H9 (cell line): ENCODE results near the gene BSDC1. TPM values are rescaled to one million over a fixed set of nuclear protein-coding genes. Genes with fewer than 3 reads are reported as not detected.
A peak's percentile ranks its signal among the peaks of the same experiment; 100 is the strongest.

ENCODE experiments used
- DNase-seq: peaks from one replicate; pipeline ENCODE4 v3.0.0-alpha.2; 2017
- H2AFZ ChIP-seq: one replicate; pipeline ENCODE4 v1.6.1; 2013; ENCODE audit warnings: mild to moderate bottlenecking, low read length, control low read depth, moderate library complexity
- H2AK5ac ChIP-seq: 2 replicates; pipeline ENCODE4 v1.6.1; 2013; ENCODE audit warnings: low read length, control low read depth, mixed read lengths; ENCODE audit not compliant: insufficient read length
- H2BK120ac ChIP-seq: one replicate; pipeline ENCODE4 v1.6.1; 2013; ENCODE audit warnings: low read depth, mild to moderate bottlenecking, low read length, control low read depth, inconsistent platforms; ENCODE audit not compliant: poor library complexity, severe bottlenecking
- H2BK12ac ChIP-seq: 2 replicates; pipeline ENCODE4 v1.6.1; 2013; ENCODE audit warnings: low read length, control low read depth, mixed read lengths, low read depth; ENCODE audit not compliant: insufficient read length
- H2BK15ac ChIP-seq: 2 replicates; pipeline ENCODE4 v1.6.1; 2013; ENCODE audit warnings: low read depth, low read length, control low read depth
- H2BK20ac ChIP-seq: one replicate; pipeline ENCODE4 v1.6.1; 2013; ENCODE audit warnings: low read depth, mild to moderate bottlenecking, low read length, control low read depth, inconsistent platforms; ENCODE audit not compliant: poor library complexity, severe bottlenecking
- H2BK5ac ChIP-seq: 2 replicates; pipeline ENCODE4 v1.6.1; 2013; ENCODE audit warnings: low read length, control low read depth, mixed read lengths; ENCODE audit not compliant: insufficient read length
- H3K14ac ChIP-seq: 2 replicates; pipeline ENCODE4 v1.6.1; 2013; ENCODE audit warnings: low read length, control low read depth; ENCODE audit not compliant: insufficient read depth
- H3K18ac ChIP-seq: 2 replicates; pipeline ENCODE4 v1.6.1; 2013; ENCODE audit warnings: low read depth, mild to moderate bottlenecking, mixed read lengths, low read length, control low read depth; ENCODE audit not compliant: insufficient read length
- H3K23ac ChIP-seq: 2 replicates; pipeline ENCODE4 v1.6.1; 2013; ENCODE audit warnings: low read length, control low read depth, mixed read lengths, low read depth; ENCODE audit not compliant: insufficient read length
- H3K23me2 ChIP-seq: 2 replicates; pipeline ENCODE4 v1.6.1; 2013; ENCODE audit warnings: low read depth, mild to moderate bottlenecking, mixed read lengths, low read length, control low read depth; ENCODE audit not compliant: insufficient read length, poor library complexity, severe bottlenecking
- H3K27ac ChIP-seq: 2 replicates; pipeline ENCODE4 v1.5.1; 2013; ENCODE audit warnings: low read length, control low read depth, mixed read lengths, low read depth; ENCODE audit not compliant: insufficient read length
- H3K27me3 ChIP-seq: 2 replicates; pipeline ENCODE4 v1.6.1; 2013; ENCODE audit warnings: low read length, control low read depth, inconsistent platforms; ENCODE audit not compliant: insufficient read depth
- H3K4ac ChIP-seq: 2 replicates; pipeline ENCODE4 v1.6.1; 2013; ENCODE audit warnings: low read depth, mild to moderate bottlenecking, control low read depth, inconsistent platforms, low read length, moderate library complexity
- H3K4me1 ChIP-seq: 2 replicates; pipeline ENCODE4 v1.6.1; 2013; ENCODE audit warnings: low read length, control low read depth, inconsistent platforms; ENCODE audit not compliant: insufficient read depth
- H3K4me2 ChIP-seq: 2 replicates; pipeline ENCODE4 v1.6.1; 2013; ENCODE audit warnings: low read length, control low read depth, mixed read lengths; ENCODE audit not compliant: insufficient read length, insufficient read depth
- H3K56ac ChIP-seq: 2 replicates; pipeline ENCODE4 v1.6.1; 2013; ENCODE audit warnings: low read depth, mild to moderate bottlenecking, mixed read lengths, low read length, control low read depth; ENCODE audit not compliant: insufficient read length
- H3K79me1 ChIP-seq: 2 replicates; pipeline ENCODE4 v1.6.1; 2013; ENCODE audit warnings: low read depth, mild to moderate bottlenecking, moderate library complexity, low read length, control low read depth, inconsistent platforms; ENCODE audit not compliant: insufficient read depth, poor library complexity, severe bottlenecking
- H3K79me2 ChIP-seq: 2 replicates; pipeline ENCODE4 v1.6.1; 2013; ENCODE audit warnings: low read length, control low read depth, inconsistent platforms; ENCODE audit not compliant: insufficient read depth
- H3K9ac ChIP-seq: 2 replicates; pipeline ENCODE4 v1.6.1; 2013; ENCODE audit warnings: low read length, control low read depth, mixed read lengths; ENCODE audit not compliant: insufficient read length; ENCODE audit errors: extremely low read depth
- H3K9me3 ChIP-seq: one replicate; pipeline ENCODE4 v1.6.1; 2013; ENCODE audit warnings: low read depth, low read length, inconsistent platforms; ENCODE audit not compliant: control insufficient read depth
- H3T11ph ChIP-seq: one replicate; pipeline ENCODE4 v1.6.1; 2013; ENCODE audit warnings: mild to moderate bottlenecking, low read length, control low read depth, inconsistent platforms
- H4K20me1 ChIP-seq: one replicate; pipeline ENCODE4 v1.6.1; 2013; ENCODE audit not compliant: control insufficient read depth, insufficient read length, insufficient read depth
- H4K5ac ChIP-seq: 2 replicates; pipeline ENCODE4 v1.6.1; 2013; ENCODE audit warnings: low read depth, mild to moderate bottlenecking, mixed read lengths, low read length, control low read depth; ENCODE audit not compliant: insufficient read length
- H4K8ac ChIP-seq: replicated peaks from 2 replicates; pipeline ENCODE4 v1.6.1; 2013; ENCODE audit warnings: low read length, control low read depth, mixed read lengths, low read depth; ENCODE audit not compliant: insufficient read length
- H4K91ac ChIP-seq: 2 replicates; pipeline ENCODE4 v1.6.1; 2013; ENCODE audit warnings: low read depth, mild to moderate bottlenecking, moderate library complexity, mixed read lengths, low read length, control low read depth; ENCODE audit not compliant: insufficient read length
- H3K27ac Mint-ChIP-seq, 3 experiments: 2 replicates in 2 of 3; 3 replicates in 1 of 3; pipeline ENCODE4 v1.8.0; 2020 to 2021; ENCODE audit warnings: mixed read lengths in 3 of 3, mild to moderate bottlenecking in 1 of 3, moderate library complexity in 1 of 3
- H3K27me3 Mint-ChIP-seq: 2 replicates; pipeline ENCODE4 v1.8.0; 2021; ENCODE audit warnings: low read depth, mild to moderate bottlenecking, moderate library complexity, mixed read lengths
- H3K36me3 Mint-ChIP-seq, 3 experiments: 2 replicates in 2 of 3; 3 replicates in 1 of 3; pipeline ENCODE4 v1.8.0; 2020 to 2021; ENCODE audit warnings: low read depth in 3 of 3, mixed read lengths in 3 of 3; ENCODE audit not compliant: insufficient read depth in 1 of 3
- H3K4me1 Mint-ChIP-seq, 2 experiments: 2 replicates each; pipeline ENCODE4 v1.8.0; 2020; ENCODE audit warnings: mixed read lengths in 2 of 2
- H3K4me3 Mint-ChIP-seq, 2 experiments: 2 replicates in 1 of 2; 3 replicates in 1 of 2; pipeline ENCODE4 v1.8.0; 2020 to 2021; ENCODE audit warnings: mild to moderate bottlenecking in 2 of 2, mixed read lengths in 2 of 2, moderate library complexity in 1 of 2
- H3K9me3 Mint-ChIP-seq, 2 experiments: 2 replicates in 1 of 2; 3 replicates in 1 of 2; pipeline ENCODE4 v1.8.0; 2020; ENCODE audit warnings: mild to moderate bottlenecking in 2 of 2, mixed read lengths in 2 of 2, moderate library complexity in 1 of 2
- WGBS: extraction: QIAGEN DNeasy Blood & Tissue Kit; methylation state at CpG from one replicate; pipeline ENCODE4 v1.1.7; 2013; ENCODE audit warnings: missing lambda C conversion rate, low lambda C conversion rate, mixed read lengths; ENCODE audit not compliant: insufficient read length; ENCODE audit errors: extremely low coverage; 5-methylcytosine and 5-hydroxymethylcytosine counted together
- total RNA-seq: library from RNA; stranded (reverse); gene quantifications from 2 replicates; pipeline ENCODE4 v1.2.1, GENCODE V29; 2021
- TF ChIP-seq, protein P1 (sequence below): fragments of 200-600 bp; sonication (generic); conservative IDR thresholded peaks from 3 replicates; pipeline ENCODE4 v1.8.0; 2021; ENCODE audit warnings: antibody characterized with exemption, mild to moderate bottlenecking

The BSDC1 gene
- total RNA-seq, 1 experiment from 2014 or later = 52.6 TPM

DNA sequence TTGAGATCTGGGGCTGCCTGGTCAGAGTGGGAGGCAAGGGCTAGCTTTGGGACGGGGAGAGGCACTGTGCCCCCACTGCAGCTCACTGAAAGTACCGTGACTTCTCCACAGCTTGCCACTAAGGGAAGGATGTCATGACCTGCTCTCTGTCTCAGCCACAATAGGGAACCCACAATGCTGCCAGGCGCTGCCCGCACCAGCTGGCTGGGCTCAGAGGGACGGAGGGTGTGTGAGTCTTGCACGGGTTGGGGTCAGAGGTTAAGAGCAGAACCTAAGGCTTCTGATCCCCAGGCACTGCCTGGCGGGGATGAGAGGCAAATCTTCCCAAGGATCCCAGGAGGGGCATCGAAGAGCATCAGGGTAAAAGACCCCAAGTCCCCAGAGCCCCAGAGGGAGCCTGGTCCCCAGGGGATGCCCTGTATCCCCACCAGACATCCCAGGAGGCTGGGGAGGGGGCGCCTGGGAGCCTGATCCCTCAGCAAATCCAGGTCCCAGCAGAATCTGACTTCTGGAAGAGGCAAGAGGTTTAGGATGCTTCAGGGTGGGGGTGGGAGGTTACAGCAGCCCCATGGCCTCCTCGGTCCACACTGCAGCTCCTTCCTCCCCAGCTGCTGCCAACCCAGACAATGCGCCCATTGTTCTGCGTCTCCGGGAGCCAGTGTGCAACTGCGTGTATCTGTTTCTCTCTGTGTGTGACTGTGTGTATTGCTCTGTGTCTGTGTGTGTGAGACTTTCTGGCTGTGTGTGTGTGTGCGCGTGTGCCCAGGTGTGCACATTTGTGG, 56.2 kb downstream of the BSDC1 start:
- Histone ChIP-seq H4K5ac (no peak overlapping the region), H3K4ac (no peak overlapping the region), H3K4me2 (no peak overlapping the region), H3K79me1 (no peaks in the 10 kb centered on the region), H3K27me3 (peaks cover 2% of the 10 kb centered on the region; the same call in 1 of the 2 replicates), H3K79me2 (peaks cover 6% of the 10 kb centered on the region; the same call in 1 of the 2 replicates), H3K23ac (no peak overlapping the region), H2BK120ac (no peak overlapping the region), H2BK20ac (no peak overlapping the region), H3K4me1 (no peaks in the 10 kb centered on the region; the same call in 1 of the 2 replicates), H3K27ac (no peak overlapping the region), H3K9me3 (no peaks in the 10 kb centered on the region), H2BK5ac (no peak overlapping the region), H2AFZ (no peak overlapping the region), H4K91ac (no peak overlapping the region), H3K56ac (no peak overlapping the region), H3K23me2 (peaks cover 11% of the 10 kb centered on the region), H3K14ac (no peak overlapping the region), H2AK5ac (no peak overlapping the region), H4K8ac (no peak overlapping the region), H4K20me1 (no peaks in the 10 kb centered on the region), H3K9ac (no peak overlapping the region), H2BK15ac (no peak overlapping the region), H2BK12ac (no peak overlapping the region), H3K18ac (no peak overlapping the region), H3T11ph (no peak overlapping the region)
- no CpG with 5 or more reads among the region's 16 CpGs for WGBS
- no peak for DNase-seq
- TF ChIP-seq, protein P1, sequence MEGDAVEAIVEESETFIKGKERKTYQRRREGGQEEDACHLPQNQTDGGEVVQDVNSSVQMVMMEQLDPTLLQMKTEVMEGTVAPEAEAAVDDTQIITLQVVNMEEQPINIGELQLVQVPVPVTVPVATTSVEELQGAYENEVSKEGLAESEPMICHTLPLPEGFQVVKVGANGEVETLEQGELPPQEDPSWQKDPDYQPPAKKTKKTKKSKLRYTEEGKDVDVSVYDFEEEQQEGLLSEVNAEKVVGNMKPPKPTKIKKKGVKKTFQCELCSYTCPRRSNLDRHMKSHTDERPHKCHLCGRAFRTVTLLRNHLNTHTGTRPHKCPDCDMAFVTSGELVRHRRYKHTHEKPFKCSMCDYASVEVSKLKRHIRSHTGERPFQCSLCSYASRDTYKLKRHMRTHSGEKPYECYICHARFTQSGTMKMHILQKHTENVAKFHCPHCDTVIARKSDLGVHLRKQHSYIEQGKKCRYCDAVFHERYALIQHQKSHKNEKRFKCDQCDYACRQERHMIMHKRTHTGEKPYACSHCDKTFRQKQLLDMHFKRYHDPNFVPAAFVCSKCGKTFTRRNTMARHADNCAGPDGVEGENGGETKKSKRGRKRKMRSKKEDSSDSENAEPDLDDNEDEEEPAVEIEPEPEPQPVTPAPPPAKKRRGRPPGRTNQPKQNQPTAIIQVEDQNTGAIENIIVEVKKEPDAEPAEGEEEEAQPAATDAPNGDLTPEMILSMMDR = no peak
- peaks cover 36% of the 10 kb centered on the region for H3K27me3 Mint-ChIP-seq
- H3K4me1 Mint-ChIP-seq = peaks cover 31 to 44% of the 10 kb centered on the region in 2 experiments
- no peaks in the 10 kb centered on the region; a peak in 1 of 5 replicates for H3K9me3 Mint-ChIP-seq
- H3K27ac Mint-ChIP-seq = no peak overlapping the region; a peak in 1 of 7 replicates
- peaks cover 15 to 21% (median 19%) of the 10 kb centered on the region in 3 experiments for H3K36me3 Mint-ChIP-seq
- peak overlapping the region in 1 of 2 experiments; percentile 17; a peak in 3 of 5 replicates for H3K4me3 Mint-ChIP-seq
